ENCODE measurements around the gene IFTAP. TPM values are rescaled to one million over a fixed set of nuclear protein-coding genes. Genes with fewer than 3 reads are reported as not detected.
"Not testable (repeated sequence)": the region's sequence is repeated elsewhere in the genome, so short reads cannot be mapped to it uniquely, and the experiment has no call there.

Gene IFTAP, protein sequence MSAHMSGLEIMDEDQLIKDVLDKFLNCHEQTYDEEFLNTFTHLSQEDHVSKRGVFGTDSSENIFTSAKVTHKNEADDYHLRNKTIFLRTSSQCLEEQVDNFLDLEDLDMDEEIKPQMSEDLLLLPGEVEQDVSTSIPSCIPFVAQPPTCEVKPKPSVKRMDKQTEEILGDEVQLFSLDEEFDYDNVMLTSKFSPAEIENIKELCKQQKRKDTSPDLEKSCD
- total RNA-seq (2014; rRNA removed; shearing (Covaris generic)) = 40.8 and 58.0 TPM in 2 replicates

DNA sequence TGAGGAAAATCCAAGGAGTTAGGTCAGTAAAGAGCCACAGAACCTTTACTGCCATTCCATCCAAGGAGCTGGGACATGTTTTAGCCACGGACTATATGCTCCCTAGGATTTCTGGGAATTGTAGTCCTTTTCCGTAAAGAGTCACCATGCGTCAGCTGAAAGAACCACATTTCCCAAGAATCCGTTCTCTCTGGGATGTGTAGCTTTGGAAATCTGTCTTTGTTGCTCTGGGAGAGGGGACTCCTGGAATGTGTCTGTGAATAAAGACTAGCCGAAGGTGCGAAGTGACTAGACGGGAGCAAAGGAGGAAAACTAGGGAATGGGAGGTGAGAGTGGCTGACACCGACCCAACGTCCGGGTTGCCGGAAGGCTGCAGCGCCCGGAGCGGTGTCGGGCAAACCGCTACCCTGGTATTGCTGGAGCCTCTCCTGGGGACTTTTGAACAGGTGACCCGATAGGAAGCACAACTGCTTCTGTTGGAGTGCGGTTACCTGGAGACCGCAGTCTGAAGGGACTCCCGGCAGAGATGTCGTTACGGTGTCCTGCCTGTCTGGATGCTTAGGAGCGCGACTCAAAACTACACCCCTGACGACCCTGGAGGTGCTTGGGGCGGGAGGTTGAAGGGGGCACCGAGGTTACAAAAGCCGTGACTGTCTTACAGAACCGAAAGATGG lies at the start of gene IFTAP:
Gene IFTAP, plus strand, starts transcription at position 187 of the 674 bp plus-strand sequence. CDS start 15,602 bp downstream, outside the sequence.
- DNase-seq (ENCODE audit: low read depth) = peak; percentile 89

DNA sequence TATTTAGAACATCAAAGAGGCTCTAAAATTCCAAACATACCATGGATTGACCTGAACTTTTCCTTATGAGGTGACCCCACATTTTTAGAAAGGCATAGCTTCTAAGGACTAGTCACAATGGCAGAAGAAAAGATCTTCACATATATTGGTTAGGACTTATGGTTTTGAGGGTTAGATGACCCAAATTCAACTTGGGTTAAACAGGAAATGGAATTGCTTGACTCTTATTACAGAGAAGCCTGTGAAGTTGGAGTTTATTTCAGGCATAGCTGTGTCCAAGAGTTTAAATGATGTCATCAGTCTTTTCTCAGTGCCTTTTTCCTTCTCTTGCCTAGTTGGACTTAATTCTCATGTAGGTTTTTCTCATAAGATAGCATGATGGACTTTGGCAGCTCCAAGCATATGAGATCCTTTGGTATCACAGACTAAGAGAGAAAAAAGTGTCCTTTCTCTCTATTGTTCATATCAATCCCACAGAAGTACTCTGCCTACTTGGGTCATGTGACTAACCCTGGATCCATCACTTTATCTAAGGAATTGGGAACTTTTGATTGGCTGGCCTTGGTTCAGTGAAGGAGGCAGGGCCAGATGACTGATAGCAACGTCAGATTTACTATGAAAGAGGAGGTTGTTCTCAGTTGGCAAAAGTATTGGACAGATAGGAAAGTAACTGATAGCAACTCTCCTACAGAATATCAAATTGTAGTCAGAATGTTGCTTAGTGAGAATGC lies 43.8 kb upstream of the IFTAP start:
- no peak for DNase-seq (ENCODE audit: low read depth)

DNA sequence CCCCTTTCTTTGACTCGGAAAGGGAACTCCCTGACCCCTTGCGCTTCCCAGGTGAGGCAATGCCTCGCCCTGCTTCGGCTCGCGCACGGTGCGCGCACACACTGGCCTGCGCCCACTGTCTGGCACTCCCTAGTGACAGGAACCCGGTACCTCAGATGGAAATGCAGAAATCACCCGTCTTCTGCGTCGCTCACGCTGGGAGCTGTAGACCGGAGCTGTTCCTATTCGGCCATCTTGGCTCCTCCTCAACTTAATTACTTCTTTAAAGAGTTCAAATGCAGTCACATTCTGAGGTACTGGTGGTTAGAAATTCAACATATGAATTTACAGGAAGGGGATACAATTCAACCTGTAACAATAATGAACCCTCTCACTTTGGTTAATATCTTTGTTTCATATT lies 36.9 kb upstream of the IFTAP start:
- DNase-seq (ENCODE audit: low read depth) = not testable (repeated sequence)

DNA sequence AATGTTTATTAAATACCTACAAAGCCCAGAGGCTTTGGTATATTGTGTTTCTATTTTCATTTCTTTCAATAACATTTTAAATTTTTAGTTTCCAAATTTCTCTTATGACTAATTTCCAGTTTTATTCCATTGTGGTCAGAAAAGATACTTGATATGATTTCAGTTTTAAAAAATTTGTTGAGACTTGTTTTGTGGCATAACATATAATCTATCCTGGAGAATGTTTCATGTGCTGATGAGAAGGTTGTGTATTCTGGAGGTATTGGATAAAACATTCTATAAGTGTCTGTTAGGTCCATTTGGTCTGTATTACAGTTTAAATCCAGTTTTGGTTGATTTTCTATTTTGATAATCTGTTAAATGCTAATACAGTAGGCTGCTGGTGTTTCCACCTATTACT lies 36.3 kb upstream of the IFTAP start:
- DNase-seq (ENCODE audit: low read depth) = no peak

DNA sequence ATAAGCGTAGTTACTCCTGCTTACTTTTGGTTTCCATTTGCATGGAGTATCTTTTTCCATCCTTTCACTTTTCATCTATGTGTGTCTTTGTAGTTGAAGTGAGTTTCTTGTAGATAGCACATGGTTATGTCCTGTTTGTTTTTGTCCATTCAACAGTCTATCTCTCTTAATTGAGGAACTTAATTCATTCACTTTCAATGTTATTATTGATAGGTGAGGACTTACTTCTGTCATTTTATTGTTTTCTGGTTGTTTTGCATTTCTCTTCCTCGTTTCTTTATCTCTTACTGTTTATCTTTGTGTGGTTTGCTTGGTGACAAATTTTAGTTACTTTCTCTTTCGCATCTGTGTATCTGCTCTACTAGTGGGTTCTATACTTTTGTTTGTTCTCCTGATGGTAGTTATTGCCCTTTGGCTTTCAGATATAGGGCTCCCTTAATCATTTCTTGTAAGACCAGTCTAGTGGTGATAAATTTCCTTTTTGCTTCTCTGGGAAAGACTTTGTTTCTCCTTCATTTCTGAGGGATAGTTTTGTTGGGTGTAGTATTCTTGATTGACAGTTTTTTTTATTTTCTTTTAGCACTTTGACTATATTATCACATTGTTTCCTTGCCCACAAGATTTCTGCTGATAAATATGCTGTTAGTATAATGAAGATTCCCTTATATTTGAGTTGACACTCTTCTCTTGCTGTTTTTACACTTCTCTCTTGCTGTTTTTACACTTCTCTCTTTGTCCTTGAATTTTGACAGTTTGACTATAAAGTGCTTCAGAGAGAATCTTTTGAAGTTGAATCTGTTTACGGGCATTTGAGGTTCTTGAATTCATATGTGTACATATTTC lies 35.5 kb upstream of the IFTAP start:
- DNase-seq (ENCODE audit: low read depth) = peak; percentile 7

DNA sequence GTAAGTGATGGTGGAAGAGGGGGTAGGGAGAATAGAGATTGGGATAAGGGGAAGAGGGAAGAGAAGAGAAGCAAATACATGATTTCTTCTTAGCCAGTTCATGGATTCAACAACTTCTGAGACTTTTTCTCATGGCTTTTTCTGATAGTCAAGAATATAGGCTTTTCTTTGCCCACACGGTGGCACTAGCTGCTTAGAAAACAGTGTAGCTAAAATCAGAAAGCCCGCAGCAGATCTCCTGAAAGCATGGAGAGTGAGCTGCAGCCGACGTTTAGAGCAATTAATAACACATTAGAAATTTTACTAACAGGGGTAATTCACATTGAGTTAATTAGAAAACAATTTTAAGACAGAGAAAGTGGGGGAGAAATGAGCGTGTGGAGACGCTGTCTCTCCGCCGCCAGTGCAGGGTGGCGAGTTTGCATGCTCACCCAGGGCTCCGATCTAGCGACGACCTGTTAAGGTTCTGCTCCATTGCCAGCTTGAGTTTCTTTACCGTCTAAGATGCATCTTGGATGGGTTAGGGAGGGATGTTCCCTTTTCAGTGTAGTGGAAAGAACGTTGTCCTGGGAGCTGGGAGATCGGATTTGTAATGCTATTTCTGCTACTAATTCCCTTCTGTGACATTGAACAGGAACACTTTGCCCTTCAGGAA lies 29.8 kb upstream of the IFTAP start:
- DNase-seq (ENCODE audit: low read depth) = peak; percentile 46

DNA sequence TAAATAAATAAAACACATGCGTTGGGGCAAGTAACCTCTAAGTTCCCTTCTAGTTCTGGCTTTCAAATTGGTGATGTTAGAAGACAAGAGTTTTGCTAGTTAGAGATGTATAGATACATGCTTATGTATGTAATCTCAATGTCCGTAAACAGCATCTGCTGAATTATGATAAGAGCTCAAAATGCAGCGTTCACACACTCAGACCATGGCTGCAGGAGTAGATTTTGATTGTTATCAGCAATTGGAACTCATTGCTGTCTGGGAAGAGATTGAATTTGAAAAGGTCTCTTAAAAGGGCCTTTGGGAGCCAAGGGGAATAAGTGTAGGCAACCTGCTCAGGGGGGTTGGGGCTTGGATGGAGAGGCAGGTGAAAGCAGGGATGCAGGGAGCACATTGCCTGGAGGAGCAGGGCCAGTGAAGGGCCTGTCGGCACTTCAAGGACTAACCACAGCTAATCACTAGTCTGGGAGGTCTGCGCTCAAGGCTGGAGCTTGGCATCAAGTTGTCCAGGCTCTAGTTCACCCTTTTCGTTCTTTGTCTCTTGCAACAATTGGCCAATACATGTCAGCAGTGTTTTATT lies 29.2 kb upstream of the IFTAP start:
- no peak for DNase-seq (ENCODE audit: low read depth)

DNA sequence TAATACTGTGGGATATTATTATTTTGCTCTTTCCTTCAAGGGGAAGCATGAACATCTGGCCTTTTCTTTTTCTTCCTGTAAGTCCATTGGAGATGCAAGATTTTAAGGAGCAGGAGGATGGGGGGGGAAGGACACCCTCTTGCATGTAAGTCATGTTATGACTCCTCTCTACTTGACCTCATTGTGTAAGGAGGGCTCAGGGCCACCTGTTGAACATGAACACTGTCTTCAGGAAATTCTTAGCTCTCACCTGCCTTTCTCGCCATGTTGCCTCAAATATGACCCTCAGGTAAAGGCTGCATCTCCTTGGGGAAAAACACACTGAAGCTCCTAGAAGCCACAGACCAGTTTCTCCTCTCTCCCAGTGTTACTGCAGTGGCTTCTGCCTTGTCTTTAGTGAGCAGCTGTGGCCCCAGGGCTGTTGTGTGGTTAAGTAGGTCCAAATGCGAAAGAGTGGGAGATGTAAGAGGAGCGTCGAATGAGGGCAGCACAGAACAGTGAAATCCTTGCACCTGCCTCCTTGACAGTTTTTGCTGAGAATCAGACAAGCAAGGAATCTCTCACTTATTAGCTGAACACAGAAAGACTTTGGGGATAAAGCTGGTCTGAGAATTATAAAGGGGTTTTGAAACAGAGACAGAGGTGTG lies 27.8 kb upstream of the IFTAP start:
- peak; percentile 13 for DNase-seq (ENCODE audit: low read depth)

DNA sequence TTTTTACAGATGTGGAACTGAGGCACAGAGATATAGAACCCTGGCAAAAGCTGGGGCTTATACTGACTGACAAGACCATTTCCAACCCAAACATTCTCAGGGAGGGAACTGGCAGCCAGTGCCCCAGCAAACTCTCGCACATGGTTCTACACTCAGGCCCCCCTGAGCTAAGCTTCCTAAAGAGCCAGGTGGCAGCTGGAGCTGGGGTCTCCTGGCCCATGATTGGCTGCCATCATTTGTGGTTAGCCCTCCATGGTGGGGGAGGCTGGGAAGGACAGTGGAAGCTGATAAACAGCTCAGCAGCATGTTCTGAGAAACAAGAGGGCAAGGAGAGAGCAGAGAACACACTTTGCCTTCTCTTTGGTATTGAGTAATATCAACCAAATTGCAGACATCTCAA lies 26.6 kb upstream of the IFTAP start, which contains the start of gene RAG1:
Gene RAG1, plus strand, starts transcription at position 314 of the 400 bp plus-strand sequence. CDS start 5,298 bp downstream, outside the sequence.
- DNase-seq (ENCODE audit: low read depth) = no peak

DNA sequence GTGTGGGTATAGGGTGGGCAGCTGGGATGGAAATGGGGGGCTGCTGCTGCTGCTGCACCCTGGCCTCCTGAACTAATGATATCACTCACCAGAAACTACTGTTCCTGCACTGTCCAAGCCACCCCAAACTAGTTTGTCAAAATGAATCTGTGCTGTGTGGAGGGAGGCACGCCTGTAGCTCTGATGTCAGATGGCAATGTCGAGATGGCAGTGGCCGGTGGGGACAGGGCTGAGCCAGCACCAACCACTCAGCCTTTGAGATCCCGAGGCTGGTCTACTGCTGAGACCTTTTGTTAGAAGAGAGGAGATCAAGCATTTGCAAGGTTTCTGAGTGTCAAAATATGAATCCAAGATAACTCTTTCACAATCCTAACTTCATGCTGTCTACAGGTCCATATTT lies 25.2 kb upstream of the IFTAP start:
- DNase-seq (ENCODE audit: low read depth) = no peak

DNA sequence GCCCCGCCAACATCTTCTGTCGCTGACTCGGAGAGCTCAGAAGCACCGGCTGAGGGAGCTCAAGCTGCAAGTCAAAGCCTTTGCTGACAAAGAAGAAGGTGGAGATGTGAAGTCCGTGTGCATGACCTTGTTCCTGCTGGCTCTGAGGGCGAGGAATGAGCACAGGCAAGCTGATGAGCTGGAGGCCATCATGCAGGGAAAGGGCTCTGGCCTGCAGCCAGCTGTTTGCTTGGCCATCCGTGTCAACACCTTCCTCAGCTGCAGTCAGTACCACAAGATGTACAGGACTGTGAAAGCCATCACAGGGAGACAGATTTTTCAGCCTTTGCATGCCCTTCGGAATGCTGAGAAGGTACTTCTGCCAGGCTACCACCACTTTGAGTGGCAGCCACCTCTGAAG lies 19.8 kb upstream of the IFTAP start:
- DNase-seq (ENCODE audit: low read depth) = no peak

DNA sequence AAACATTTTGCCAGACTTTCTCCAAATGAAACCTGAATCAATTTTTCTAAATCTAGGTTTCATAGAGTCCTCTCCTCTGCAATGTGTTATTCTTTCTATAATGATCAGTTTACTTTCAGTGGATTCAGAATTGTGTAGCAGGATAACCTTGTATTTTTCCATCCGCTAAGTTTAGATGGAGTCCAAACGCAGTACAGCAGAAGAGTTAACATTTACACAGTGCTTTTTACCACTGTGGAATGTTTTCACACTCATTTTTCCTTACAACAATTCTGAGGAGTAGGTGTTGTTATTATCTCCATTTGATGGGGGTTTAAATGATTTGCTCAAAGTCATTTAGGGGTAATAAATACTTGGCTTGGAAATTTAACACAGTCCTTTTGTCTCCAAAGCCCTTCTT lies 16.9 kb upstream of the IFTAP start:
- no peak for DNase-seq (ENCODE audit: low read depth)

DNA sequence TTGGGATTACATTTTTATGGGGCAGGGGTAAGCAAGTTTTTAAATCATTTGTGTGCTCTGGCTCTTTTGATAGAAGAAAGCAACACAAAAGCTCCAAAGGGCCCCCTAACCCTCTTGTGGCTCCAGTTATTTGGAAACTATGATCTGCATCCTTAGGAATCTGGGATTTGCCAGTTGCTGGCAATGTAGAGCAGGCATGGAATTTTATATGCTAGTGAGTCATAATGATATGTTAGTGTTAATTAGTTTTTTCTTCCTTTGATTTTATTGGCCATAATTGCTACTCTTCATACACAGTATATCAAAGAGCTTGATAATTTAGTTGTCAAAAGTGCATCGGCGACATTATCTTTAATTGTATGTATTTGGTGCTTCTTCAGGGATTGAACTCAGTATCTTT lies 16.4 kb upstream of the IFTAP start:
- peak; percentile 5 for DNase-seq (ENCODE audit: low read depth)

DNA sequence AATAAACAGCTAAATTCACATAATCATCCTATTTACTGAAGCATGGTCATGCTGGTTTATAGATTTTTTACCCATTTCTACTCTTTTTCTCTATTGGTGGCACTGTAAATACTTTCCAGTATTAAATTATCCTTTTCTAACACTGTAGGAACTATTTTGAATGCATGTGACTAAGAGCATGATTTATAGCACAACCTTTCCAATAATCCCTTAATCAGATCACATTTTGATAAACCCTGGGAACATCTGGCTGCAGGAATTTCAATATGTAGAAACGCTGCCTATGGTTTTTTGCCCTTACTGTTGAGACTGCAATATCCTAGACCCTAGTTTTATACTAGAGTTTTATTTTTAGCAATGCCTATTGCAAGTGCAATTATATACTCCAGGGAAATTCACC lies 15.8 kb upstream of the IFTAP start:
- DNase-seq (ENCODE audit: low read depth) = no peak

DNA sequence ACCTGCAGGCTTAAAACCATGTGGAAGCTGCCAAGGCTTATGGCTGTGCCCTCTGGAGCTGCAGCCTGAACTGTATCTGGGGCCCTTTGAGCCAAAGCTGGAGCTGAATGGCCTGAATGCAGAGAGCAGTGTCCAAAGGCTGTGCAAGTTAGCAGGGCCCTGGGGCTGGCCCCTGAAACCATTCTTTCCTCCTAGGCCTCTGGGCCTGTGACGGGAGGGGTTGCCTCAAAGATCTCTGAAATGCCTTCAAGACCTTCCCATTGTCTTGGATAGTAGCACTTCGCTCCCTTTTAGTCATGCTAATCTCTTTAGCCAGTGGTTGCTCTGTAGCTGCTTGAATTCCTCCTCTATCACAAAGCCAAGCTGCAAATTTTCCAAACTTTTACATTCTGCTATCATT lies 12.8 kb upstream of the IFTAP start:
- no peak for DNase-seq (ENCODE audit: low read depth)

DNA sequence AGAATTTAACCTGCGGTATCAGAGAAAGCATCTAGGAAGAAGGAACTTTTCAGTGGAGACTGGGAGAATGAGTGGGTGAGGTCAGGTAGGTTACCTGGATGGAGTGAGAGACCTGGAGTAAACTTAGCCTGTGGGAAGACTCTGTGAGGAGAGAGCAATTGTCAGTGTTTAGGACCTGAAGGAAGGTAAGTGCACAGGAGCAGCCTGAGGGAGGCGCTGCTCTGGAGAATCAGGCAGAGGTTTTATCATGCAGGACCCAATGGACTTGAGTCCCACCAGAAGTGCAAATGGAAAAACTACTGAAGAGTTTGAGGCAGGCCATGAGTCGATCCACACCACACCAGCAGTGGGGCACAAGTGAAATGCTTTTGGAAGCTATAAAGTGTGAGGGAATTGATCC lies 10.6 kb upstream of the IFTAP start:
- DNase-seq (ENCODE audit: low read depth) = no peak

DNA sequence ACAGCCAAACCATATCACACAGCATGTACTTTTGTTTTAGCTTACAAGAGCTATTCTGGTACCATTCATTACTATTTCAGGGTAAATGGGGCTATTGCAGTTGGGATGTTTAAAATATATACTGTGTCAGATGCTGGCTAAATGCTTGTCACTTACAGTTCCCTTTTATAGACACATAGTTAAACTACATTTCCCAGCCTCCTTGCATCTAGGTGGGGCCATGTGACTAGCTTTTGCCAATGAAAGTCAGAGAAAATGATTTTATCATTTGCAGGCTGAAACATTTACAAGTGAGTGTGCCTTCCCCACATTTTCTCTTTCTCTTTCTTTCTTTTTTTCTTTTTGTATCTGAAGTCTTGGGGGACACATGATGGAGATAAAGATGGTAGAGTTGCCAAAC lies 7.8 kb upstream of the IFTAP start:
- no peak for DNase-seq (ENCODE audit: low read depth)

DNA sequence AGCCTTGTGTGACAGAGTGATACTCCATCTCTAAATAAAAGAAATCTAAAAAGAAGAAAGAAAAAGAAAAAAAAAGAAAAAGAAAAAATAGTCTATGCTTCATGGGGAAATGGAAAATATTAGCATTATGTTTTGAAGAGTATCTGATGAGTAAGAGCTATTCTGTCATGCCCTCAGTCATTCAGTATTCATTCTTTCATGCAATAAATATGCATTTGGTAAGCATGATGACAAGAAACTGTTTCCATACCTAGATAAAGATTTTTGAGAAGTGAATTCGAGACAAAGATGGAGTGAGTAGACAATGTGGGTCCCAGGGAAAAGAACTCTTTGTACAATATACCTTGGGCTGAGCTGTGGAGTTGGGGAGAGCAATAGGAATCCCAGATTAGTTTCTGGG lies 6.2 kb upstream of the IFTAP start:
- DNase-seq (ENCODE audit: low read depth) = no peak

DNA sequence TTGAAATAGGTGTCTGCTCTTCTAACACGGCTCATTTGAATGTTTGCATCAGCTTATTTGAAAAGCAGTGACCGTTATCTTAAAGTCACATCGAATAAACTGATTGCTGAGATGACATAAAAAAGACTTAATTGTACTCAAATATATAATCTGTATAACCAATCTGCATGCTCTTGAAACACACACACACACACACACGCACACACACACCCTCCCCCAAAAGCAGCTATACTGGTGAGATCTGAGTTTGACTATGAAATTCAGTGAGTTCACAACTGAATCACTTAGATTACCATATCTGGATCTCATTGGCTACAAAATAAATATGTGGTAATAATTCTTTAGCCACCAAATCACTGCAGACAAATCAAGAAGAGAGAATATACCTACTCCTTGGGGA lies 3.8 kb upstream of the IFTAP start:
- no peak for DNase-seq (ENCODE audit: low read depth)

DNA sequence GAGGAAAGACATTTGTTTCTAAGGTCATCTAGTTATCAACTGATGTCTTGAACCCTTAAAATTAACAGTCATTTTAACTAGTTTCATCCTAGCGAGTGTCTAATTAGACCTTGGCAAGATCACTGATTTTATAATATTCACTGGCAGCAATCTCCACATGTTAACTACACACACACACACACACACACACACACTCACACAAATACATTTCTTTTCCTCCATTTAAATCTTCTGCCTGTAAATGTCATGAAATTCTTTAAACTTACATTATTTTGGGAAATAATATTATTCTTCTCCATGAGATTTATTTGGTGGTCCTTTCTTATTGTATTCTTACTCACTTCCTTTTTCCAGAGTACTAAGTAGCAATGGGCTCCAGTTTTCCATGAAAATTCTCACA lies 2.9 kb upstream of the IFTAP start:
- DNase-seq (ENCODE audit: low read depth) = no peak

DNA sequence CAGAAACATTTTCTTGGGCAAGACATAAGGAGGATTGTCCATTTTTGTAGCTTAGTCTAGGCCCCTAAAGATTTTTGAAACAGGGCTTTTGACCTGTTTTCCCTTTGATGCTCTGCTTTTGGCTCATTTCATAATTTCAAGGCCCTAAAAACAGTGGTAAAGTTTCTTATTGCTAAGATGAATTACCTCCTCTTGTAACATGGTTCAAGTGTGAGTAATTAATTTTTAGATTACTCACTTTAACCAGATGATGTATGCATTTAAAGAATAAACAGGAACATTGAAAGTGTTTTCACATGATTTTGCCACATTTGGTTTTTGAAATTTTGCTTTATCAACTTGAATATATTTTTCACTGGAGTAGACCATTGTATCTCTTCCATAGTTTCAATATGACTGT lies 2.6 kb downstream of the IFTAP start:
- DNase-seq (ENCODE audit: low read depth) = no peak
